Fibroblast of lung (primary cell): Measurements from ENCODE around the gene RASSF4.

Experiments used
- EZH2 ChIP-seq: IDR thresholded peaks from 2 replicates; pipeline ENCODE4 v1.5.1; 2012; ENCODE audit warnings: low read length, control low read depth, mild to moderate bottlenecking; ENCODE audit errors: missing control alignments
- TF ChIP-seq, protein P1 (sequence below), 2 donors: IDR thresholded peaks in 1 of 2; conservative IDR thresholded peaks in 1 of 2; 1 replicate in 1 of 2; 2 replicates in 1 of 2; pipeline ENCODE4 v1.5.1; 2011 to 2012; ENCODE audit warnings: low read length in 2 of 2, control low read depth in 1 of 2, inconsistent platforms in 1 of 2, low read depth in 1 of 2, mild to moderate bottlenecking in 1 of 2

GRCh38 chr10:44966816-44967509, 7.4 kb downstream of the RASSF4 start:
- TF ChIP-seq, protein P1, sequence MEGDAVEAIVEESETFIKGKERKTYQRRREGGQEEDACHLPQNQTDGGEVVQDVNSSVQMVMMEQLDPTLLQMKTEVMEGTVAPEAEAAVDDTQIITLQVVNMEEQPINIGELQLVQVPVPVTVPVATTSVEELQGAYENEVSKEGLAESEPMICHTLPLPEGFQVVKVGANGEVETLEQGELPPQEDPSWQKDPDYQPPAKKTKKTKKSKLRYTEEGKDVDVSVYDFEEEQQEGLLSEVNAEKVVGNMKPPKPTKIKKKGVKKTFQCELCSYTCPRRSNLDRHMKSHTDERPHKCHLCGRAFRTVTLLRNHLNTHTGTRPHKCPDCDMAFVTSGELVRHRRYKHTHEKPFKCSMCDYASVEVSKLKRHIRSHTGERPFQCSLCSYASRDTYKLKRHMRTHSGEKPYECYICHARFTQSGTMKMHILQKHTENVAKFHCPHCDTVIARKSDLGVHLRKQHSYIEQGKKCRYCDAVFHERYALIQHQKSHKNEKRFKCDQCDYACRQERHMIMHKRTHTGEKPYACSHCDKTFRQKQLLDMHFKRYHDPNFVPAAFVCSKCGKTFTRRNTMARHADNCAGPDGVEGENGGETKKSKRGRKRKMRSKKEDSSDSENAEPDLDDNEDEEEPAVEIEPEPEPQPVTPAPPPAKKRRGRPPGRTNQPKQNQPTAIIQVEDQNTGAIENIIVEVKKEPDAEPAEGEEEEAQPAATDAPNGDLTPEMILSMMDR (conservative IDR thresholded peaks at IDR 0.05 in 1 of 2, IDR thresholded peaks at IDR 0.05 in 1 of 2; ENCODE audit: low read depth in 1 of 2, low read length in 2 of 2) = peak; percentile 1 to 15
- TF ChIP-seq EZH2 = no peak
